SH-SY5Y (cell line): Measurements from ENCODE around the gene CHN1.

Experiments
- GATA2 ChIP-seq: IDR thresholded peaks from 2 replicates; pipeline ENCODE4 v1.6.1; 2011; ENCODE audit warnings: mild to moderate bottlenecking, low read depth, low read length
- GATA3 ChIP-seq: IDR thresholded peaks from 2 replicates; pipeline ENCODE4 v1.6.1; 2011; ENCODE audit warnings: low read depth, mild to moderate bottlenecking, low read length, moderate library complexity

Gene CHN1

GRCh38 chr2:174752403-174753037 is 252.7 kb downstream of the CHN1 start:
- TF ChIP-seq GATA2 (no peak), GATA3 (no peak)

- no peak for TF ChIP-seq GATA2
- TF ChIP-seq GATA3 = no peak
These were observed 254.2 kb downstream of the CHN1 start for GRCh38 chr2:174750923-174751441.

- TF ChIP-seq GATA3 (no peak), GATA2 (no peak)
These were observed 255.4 kb downstream of the CHN1 start for GRCh38 chr2:174749793-174750192.

- no peak for TF ChIP-seq GATA2
- no peak for TF ChIP-seq GATA3
These were observed 256.2 kb downstream of the CHN1 start for GRCh38 chr2:174748948-174749347.
